DMS 273 treated with DMSO at 0.1 percent for 48 hours (cell line): ENCODE measurements around the gene ACTL6B.
"Not testable (repeated sequence)": the region's sequence is repeated elsewhere in the genome, so short reads cannot be mapped to it uniquely, and the experiment has no call there.

ENCODE experiments used
- DNase-seq: peaks from one replicate; lab custom pipeline; 2025; lab: John Stamatoyannopoulos, UW

The ACTL6B gene

GRCh38 chr7:100655908-100656674, at the start of gene ACTL6B:
ACTL6B (minus strand) TSS chr7:100656448; CDS start chr7:100656354, 94 bp downstream.
- DNase-seq, result no peak

- peak; percentile 38 for DNase-seq
These were observed 49.1 kb upstream of the ACTL6B start for GRCh38 chr7:100705320-100705752.

GRCh38 chr7:100701089-100701488, 44.8 kb upstream of the ACTL6B start:
- DNase-seq, result not testable (repeated sequence)

GRCh38 chr7:100699018-100699417, 42.8 kb upstream of the ACTL6B start:
- DNase-seq, result no peak

- DNase-seq, result no peak
These were observed 39.9 kb upstream of the ACTL6B start for GRCh38 chr7:100696123-100696521.

GRCh38 chr7:100694098-100694745, 38.0 kb upstream of the ACTL6B start, which contains the start of gene GIGYF1:
GIGYF1 (minus strand) TSS chr7:100694250; CDS start chr7:100688238, 6,012 bp downstream.
- DNase-seq, result no peak

GRCh38 chr7:100693312-100694097, 37.3 kb upstream of the ACTL6B start:
- DNase-seq, result no peak

- no peak for DNase-seq
These were observed 36.3 kb upstream of the ACTL6B start for GRCh38 chr7:100692578-100692961.

GRCh38 chr7:100691676-100692577, 35.7 kb upstream of the ACTL6B start:
- peak; percentile 51 for DNase-seq

- DNase-seq, result no peak
These were observed 33.2 kb upstream of the ACTL6B start for GRCh38 chr7:100689230-100690135.

GRCh38 chr7:100688326-100688860, 32.1 kb upstream of the ACTL6B start:
- no peak for DNase-seq

- DNase-seq, result no peak
These were observed 31.6 kb upstream of the ACTL6B start for GRCh38 chr7:100687751-100688300.

GRCh38 chr7:100687261-100687660, 31.0 kb upstream of the ACTL6B start:
- no peak for DNase-seq

- no peak for DNase-seq
These were observed 30.6 kb upstream of the ACTL6B start for GRCh38 chr7:100686822-100687211.

GRCh38 chr7:100686201-100686821, 30.1 kb upstream of the ACTL6B start:
- DNase-seq, result no peak

GRCh38 chr7:100685631-100686145, 29.4 kb upstream of the ACTL6B start:
- DNase-seq, result no peak

- DNase-seq, result no peak
These were observed 28.9 kb upstream of the ACTL6B start for GRCh38 chr7:100685049-100685605.

GRCh38 chr7:100684534-100685042, 28.3 kb upstream of the ACTL6B start:
- DNase-seq, result no peak
